ENCODE results near the gene ERO1B.
"Not testable (repeated sequence)": the region's sequence is repeated elsewhere in the genome, so short reads cannot be mapped to it uniquely, and the experiment has no call there.

ERO1B gene

GRCh38 chr1:236207121-236207520 is 74.6 kb downstream of the ERO1B start:
- H3K4me3 ChIP-seq (replicated peaks; ENCODE audit: low read depth, low read length): no peak overlapping the region
- TF ChIP-seq CTCF (IDR thresholded peaks at IDR 0.05; ENCODE audit: low read depth, low read length, missing control alignments): no peak
- DNase-seq (ENCODE audit: extremely low read depth, low read depth): no peak

- no peak for DNase-seq (ENCODE audit: extremely low read depth, low read depth)
- no peak overlapping the region for H3K4me3 ChIP-seq (replicated peaks; ENCODE audit: low read depth, low read length)
Measured at GRCh38 chr1:236206548-236206947, 75.2 kb downstream of the ERO1B start.

GRCh38 chr1:236204656-236205055 is 77.1 kb downstream of the ERO1B start:
- no peak for DNase-seq (ENCODE audit: extremely low read depth, low read depth)
- TF ChIP-seq CTCF (IDR thresholded peaks at IDR 0.05; ENCODE audit: low read depth, low read length, missing control alignments): no peak
- H3K4me3 ChIP-seq (replicated peaks; ENCODE audit: low read depth, low read length): no peak overlapping the region

More at GRCh38 chr1:236206548-236206947, 75.2 kb downstream of the ERO1B start:
- no peak for TF ChIP-seq CTCF (IDR thresholded peaks at IDR 0.05; ENCODE audit: low read depth, low read length, missing control alignments)

GRCh38 chr1:236204039-236204438 is 77.7 kb downstream of the ERO1B start:
- H3K4me3 ChIP-seq (replicated peaks; ENCODE audit: low read depth, low read length): no peak overlapping the region
- no peak for TF ChIP-seq CTCF (IDR thresholded peaks at IDR 0.05; ENCODE audit: low read depth, low read length, missing control alignments)
- no peak for DNase-seq (ENCODE audit: extremely low read depth, low read depth)

GRCh38 chr1:236201786-236202185 is 80.0 kb downstream of the ERO1B start:
- no peak for TF ChIP-seq CTCF (IDR thresholded peaks at IDR 0.05; ENCODE audit: low read depth, low read length, missing control alignments)
- no peak overlapping the region for H3K4me3 ChIP-seq (replicated peaks; ENCODE audit: low read depth, low read length)
- DNase-seq (ENCODE audit: extremely low read depth, low read depth): no peak

GRCh38 chr1:236200925-236201324 is 80.8 kb downstream of the ERO1B start:
- no peak for TF ChIP-seq CTCF (IDR thresholded peaks at IDR 0.05; ENCODE audit: low read depth, low read length, missing control alignments)

GRCh38 chr1:236193184-236193583 is 88.6 kb downstream of the ERO1B start:
- DNase-seq (ENCODE audit: extremely low read depth, low read depth): no peak
- TF ChIP-seq CTCF (IDR thresholded peaks at IDR 0.05; ENCODE audit: low read depth, low read length, missing control alignments): no peak
- H3K4me3 ChIP-seq (replicated peaks; ENCODE audit: low read depth, low read length): no peak overlapping the region

More at GRCh38 chr1:236200925-236201324, 80.8 kb downstream of the ERO1B start:
- no peak for DNase-seq (ENCODE audit: extremely low read depth, low read depth)
- no peak overlapping the region for H3K4me3 ChIP-seq (replicated peaks; ENCODE audit: low read depth, low read length)

GRCh38 chr1:236188084-236188483 is 93.7 kb downstream of the ERO1B start:
- not testable (repeated sequence) for H3K4me3 ChIP-seq (replicated peaks; ENCODE audit: low read depth, low read length); DNase-seq (ENCODE audit: extremely low read depth, low read depth)

GRCh38 chr1:236186471-236186870 is 95.3 kb downstream of the ERO1B start:
- DNase-seq (ENCODE audit: extremely low read depth, low read depth); H3K4me3 ChIP-seq (replicated peaks; ENCODE audit: low read depth, low read length): not testable (repeated sequence)

Measured in HFF-Myc (cell line).